ENCODE measurements around the gene AGAP2.
A peak's percentile ranks its signal among the peaks of the same experiment; 100 is the strongest.
"Not testable (repeated sequence)": the region's sequence is repeated elsewhere in the genome, so short reads cannot be mapped to it uniquely, and the experiment has no call there.

The AGAP2 gene

GRCh38 chr12:57738661-57739237 is at the start of gene AGAP2:
Gene AGAP2, minus strand, starts transcription at chr12:57738742. Its CDS starts 496 bp downstream, at chr12:57738246.
- no peak for DNase-seq

GRCh38 chr12:57783861-57784260 is 45.3 kb upstream of the AGAP2 start:
- no peak for DNase-seq

- DNase-seq = no peak
Observed at GRCh38 chr12:57783466-57783801, 44.9 kb upstream of the AGAP2 start.

- DNase-seq = peak; percentile 81
Observed at GRCh38 chr12:57782608-57783465, 44.3 kb upstream of the AGAP2 start, which contains the start of gene TSFM. Gene TSFM, plus strand, starts transcription at chr12:57782787. Its CDS starts 15 bp downstream, at chr12:57782802.

- DNase-seq = no peak
Observed at GRCh38 chr12:57782243-57782607, 43.7 kb upstream of the AGAP2 start.

- DNase-seq = no peak
Observed at GRCh38 chr12:57781801-57782200, 43.3 kb upstream of the AGAP2 start.

GRCh38 chr12:57781244-57781643 is 42.7 kb upstream of the AGAP2 start:
- no peak for DNase-seq

- DNase-seq = no peak
Observed at GRCh38 chr12:57780284-57780897, 41.8 kb upstream of the AGAP2 start.

GRCh38 chr12:57779736-57780135 is 41.2 kb upstream of the AGAP2 start:
- DNase-seq = no peak

GRCh38 chr12:57777911-57778310 is 39.4 kb upstream of the AGAP2 start:
- DNase-seq = no peak

- DNase-seq = no peak
Observed at GRCh38 chr12:57777367-57777766, 38.8 kb upstream of the AGAP2 start.

- DNase-seq = no peak
Observed at GRCh38 chr12:57776247-57776587, 37.7 kb upstream of the AGAP2 start.

- DNase-seq = no peak
Observed at GRCh38 chr12:57775563-57776246, 37.2 kb upstream of the AGAP2 start.

- no peak for DNase-seq
Observed at GRCh38 chr12:57775044-57775443, 36.5 kb upstream of the AGAP2 start.

GRCh38 chr12:57774634-57775033 is 36.1 kb upstream of the AGAP2 start:
- DNase-seq = not testable (repeated sequence)

GRCh38 chr12:57772429-57773322 is 34.1 kb upstream of the AGAP2 start, which contains the start of gene EEF1AKMT3:
Gene EEF1AKMT3, plus strand, starts transcription at chr12:57772614. Its CDS starts 111 bp downstream, at chr12:57772725.
- no peak for DNase-seq

- DNase-seq = peak; percentile 91
Observed at GRCh38 chr12:57771873-57772428, 33.4 kb upstream of the AGAP2 start, which contains the start of gene METTL1. Gene METTL1, minus strand, starts transcription at chr12:57772105. Its CDS starts 22 bp downstream, at chr12:57772083.

- DNase-seq = peak; percentile 88
Observed at GRCh38 chr12:57771236-57771872, 32.8 kb upstream of the AGAP2 start.

- DNase-seq = no peak
Observed at GRCh38 chr12:57770734-57771133, 32.2 kb upstream of the AGAP2 start.

- no peak for DNase-seq
Observed at GRCh38 chr12:57769594-57769993, 31.1 kb upstream of the AGAP2 start.

GRCh38 chr12:57767876-57768275 is 29.3 kb upstream of the AGAP2 start:
- DNase-seq = no peak

All from NCI-H526 treated with DMSO at 0.1 percent for 48 hours (cell line).